Metanephros (tissue), 2 donors: ENCODE data around the gene WBP2NL. TPM values are rescaled to one million over a fixed set of nuclear protein-coding genes. Genes with fewer than 3 reads are reported as not detected.

Experiments
- small RNA-seq: library from RNA; depleted of rRNA; stranded (forward); fragments of <200 nt; gene quantifications from one replicate; pipeline ENCODE3, GENCODE V24; 2014; ENCODE audit warnings: low replicate concordance
- total RNA-seq: library from RNA; depleted of rRNA; stranded (reverse); fragments of >200 nt; gene quantifications from one replicate; pipeline ENCODE4 v1.2.3, GENCODE V29; 2014

The WBP2NL gene
- 7.7 TPM for total RNA-seq

GRCh38 chr22:41998361-41999261 lies at the start of gene WBP2NL:
WBP2NL (plus strand) TSS chr22:41998788; CDS start chr22:41998819, 31 bp downstream.

GRCh38 chr22:41951898-41952474 lies 46.6 kb upstream of the WBP2NL start, which contains the start of gene SMIM45:
SMIM45 (plus strand) TSS chr22:41952150.

GRCh38 chr22:41969110-41969646 lies 29.4 kb upstream of the WBP2NL start, which contains the start of gene SEPTIN3:
SEPTIN3 (plus strand) TSS chr22:41969443; CDS start chr22:41971493, 2,050 bp downstream.

GRCh38 chr22:42070517-42071422 lies 72.2 kb downstream of the WBP2NL start, which contains the start of gene NAGA:
NAGA (minus strand) TSS chr22:42070812; CDS start chr22:42070297, 515 bp downstream.

GRCh38 chr22:42074132-42074811 lies 75.7 kb downstream of the WBP2NL start, which contains the start of gene PHETA2:
PHETA2 (plus strand) TSS chr22:42074248; CDS start chr22:42077294, 3,046 bp downstream.

Small RNA genes within 50 kb of the gene (small RNA-seq; reads per million reads assigned to genes)
- gene SNORD13P1, result not detected

Other genes with a start within 250 kb of the WBP2NL start
- 19.0 TPM for gene CCDC134, start 198.1 kb upstream of the WBP2NL start, total RNA-seq
- gene SREBF2, start 165.7 kb upstream of the WBP2NL start, total RNA-seq, result 57.2 TPM
- gene SHISA8, start 83.7 kb upstream of the WBP2NL start, total RNA-seq, result 0.82 TPM
- gene TNFRSF13C, start 72.0 kb upstream of the WBP2NL start, total RNA-seq, result 1.2 TPM
- 14.2 TPM for gene CENPM, start 51.6 kb upstream of the WBP2NL start, total RNA-seq
- gene SEPTIN3, start 29.3 kb upstream of the WBP2NL start, total RNA-seq, result 1.5 TPM
- gene NAGA, start 72.0 kb downstream of the WBP2NL start, total RNA-seq, result 33.5 TPM
- 8.6 TPM for gene PHETA2, start 75.5 kb downstream of the WBP2NL start, total RNA-seq
- gene SMDT1, start 80.9 kb downstream of the WBP2NL start, total RNA-seq, result 30.0 TPM
- gene NDUFA6, start 92.0 kb downstream of the WBP2NL start, total RNA-seq, result 54.1 TPM
- gene CYP2D6, start 132.0 kb downstream of the WBP2NL start, total RNA-seq, result 2.5 TPM